Activated T-cell treated with anti-CD3 and anti-CD28 coated beads for 4 hours (primary cell): ENCODE measurements around the gene PTPRK.

Source experiments
- DNase-seq: peaks from one replicate; pipeline ENCODE4 v3.0.0-alpha.2; 2020

The PTPRK gene

DNA sequence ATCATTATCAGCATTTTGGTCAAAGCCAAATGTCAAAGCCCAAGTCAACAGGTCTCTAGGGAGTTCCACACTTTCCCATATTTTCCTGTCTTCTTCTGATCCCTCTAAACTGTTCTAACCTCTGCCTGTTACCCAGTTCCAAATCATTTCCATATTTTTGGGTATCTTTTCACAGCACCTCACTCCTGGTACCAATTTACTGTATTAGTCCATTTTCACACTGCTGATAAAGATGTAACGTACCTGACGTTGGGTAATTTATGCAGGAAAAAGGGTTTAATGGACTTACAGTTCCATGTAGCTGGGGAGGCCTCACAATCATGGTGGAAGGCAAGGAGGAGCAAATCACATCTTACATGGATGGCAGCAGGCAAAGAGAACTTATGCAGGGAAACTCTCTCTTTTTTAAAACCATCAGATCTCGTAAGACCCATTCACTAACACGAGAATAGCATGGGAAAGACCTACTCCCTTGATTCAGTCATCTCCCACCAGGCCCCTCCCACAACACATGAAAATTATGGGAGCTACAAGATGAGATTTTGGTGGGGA, 143.4 kb downstream of the PTPRK start:
- no peak for DNase-seq

DNA sequence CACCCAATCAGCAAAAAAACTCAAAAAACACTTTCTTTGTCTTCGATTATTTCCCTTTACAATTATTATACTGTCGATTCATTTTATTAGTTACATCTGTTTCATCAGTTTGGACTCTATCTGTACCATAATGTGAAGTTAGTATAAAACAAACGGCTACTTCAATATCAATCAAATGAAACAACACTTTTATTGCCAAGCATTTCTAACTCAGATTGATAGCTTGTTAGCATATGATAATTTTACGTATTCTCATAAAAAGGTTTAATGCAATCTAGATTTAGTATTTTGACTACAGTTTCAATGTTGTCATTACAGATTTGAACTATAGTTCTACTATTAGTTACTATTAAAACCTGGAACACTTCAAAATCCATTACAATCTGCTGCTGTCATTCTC, 149.3 kb downstream of the PTPRK start:
- no peak for DNase-seq

DNA sequence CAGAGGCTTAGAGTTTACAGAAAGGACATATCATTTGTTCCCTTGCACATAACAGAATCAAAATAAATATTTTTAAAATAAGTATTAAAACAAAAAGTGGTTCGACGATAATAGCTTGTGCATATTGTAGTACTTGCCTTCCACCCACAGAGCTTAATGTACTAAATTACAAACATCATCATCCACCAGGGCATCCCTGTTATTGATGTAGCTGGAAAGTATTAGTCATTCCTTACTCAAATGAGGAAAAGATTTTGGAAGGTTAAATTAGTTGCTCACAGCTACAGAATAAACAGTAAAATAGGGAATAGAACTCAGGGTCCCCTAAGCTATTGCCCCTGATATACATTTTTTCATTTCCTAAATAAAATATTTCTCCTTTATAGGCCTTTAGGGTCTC, 150.3 kb downstream of the PTPRK start:
- no peak for DNase-seq

DNA sequence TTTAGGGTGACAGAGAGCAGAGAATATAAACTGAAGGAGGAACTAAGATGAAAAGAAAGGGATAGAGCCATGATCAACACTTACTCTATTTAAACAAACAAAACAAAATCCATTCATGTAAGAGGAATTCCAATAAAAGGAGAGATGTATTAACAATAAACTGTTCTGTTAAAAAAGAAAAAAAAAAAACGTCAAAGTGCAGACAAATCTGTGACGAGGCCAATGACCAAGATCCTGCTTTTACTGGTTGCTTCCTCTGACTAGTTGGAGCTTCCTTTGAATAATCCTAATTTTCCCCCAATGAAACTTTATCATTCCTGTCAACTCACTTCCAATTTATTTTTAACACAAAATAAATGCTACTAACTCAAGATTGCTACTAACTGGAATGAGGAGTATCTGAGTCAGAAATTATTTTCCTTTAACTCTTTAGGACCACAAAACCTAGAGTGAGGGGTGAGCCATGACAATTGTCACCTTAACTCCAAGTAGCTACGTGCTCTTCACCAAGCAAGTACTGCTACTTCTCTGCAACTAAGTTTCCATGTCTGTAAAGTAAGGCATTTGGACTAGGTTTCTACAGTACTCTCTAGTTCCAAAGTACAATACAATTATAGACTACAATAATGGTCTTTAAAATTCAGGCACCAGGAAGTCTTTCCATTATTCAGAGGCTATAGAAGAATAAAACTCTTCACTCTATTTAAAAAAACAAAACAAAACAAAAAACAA, 152.0 kb downstream of the PTPRK start:
- no peak for DNase-seq

- DNase-seq = no peak
These were observed 153.0 kb downstream of the PTPRK start for GRCh38 chr6:128367437-128367836.

GRCh38 chr6:128365520-128366160, 154.8 kb downstream of the PTPRK start:
- DNase-seq = no peak

DNA sequence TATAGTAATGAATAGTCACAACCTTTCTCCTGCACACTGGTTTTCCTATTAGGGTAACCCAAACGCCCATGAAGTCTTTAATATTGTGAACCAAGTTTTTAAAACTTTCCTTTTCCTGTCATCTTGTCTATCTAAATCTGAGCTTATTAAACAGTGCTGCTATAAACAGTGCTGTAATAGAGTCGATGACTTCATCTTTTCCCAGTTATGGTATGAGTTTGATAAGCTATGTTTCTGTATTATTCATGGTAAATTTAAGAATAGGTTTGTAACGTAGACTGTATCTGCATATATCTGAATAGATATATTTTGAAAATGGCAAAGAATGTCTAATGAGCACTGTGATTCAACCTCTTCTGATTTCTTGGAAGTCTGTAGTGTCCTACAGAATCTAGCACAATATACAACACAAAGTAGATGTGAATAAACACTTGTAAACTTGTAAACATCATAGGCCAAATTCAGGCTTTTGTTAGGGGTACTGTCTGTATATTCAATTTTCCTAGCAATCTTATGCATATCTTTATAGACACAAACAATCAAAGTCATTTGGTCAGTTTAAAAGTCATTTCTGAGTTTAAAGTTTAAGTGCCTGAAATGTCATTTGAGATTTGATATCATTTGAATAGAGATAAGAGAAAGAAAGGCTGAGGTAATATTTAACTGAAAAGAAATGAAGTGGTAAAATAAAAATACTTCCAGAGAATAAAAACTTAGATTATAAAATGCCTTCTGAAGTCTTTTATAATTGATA, 155.5 kb downstream of the PTPRK start:
- DNase-seq = no peak

DNA sequence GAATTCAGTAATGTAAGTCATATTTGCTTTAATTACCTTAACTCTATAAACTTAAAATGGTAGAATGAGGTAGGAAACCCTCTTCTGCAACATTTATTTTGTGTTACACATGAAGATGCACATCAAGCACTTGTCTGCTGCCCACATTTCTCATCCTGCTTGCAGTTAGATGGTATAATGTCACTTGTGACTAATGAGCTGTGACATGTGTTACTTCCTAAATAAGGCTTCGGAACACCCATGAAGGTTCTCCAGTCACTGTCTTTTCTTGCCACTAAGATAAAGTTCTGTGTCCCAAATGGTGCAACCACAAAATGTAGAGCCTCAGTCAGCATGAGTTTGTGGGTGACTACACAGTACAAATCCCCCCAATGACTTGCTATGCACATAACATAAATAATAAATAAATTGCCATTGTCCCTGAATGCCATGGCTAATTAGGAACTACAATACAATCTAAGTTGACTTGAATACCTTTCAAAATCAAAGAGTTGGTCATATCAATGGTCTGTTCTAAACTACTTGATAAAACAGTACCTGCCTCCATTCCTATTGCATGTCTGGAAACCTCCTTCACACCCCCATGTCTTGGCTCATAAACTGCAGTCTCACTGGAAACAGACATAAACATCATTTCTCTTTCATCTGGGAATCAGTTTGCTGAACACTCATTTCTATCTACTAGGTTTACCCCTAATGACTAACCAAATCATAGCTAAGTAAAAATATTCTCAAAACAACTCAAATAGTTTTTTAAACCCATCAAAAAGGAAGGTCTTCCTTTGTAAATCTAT, 157.2 kb downstream of the PTPRK start:
- no peak for DNase-seq

GRCh38 chr6:128361378-128361777, 159.0 kb downstream of the PTPRK start:
- DNase-seq = no peak

- DNase-seq = no peak
These were observed 162.1 kb downstream of the PTPRK start for GRCh38 chr6:128358244-128358776.

DNA sequence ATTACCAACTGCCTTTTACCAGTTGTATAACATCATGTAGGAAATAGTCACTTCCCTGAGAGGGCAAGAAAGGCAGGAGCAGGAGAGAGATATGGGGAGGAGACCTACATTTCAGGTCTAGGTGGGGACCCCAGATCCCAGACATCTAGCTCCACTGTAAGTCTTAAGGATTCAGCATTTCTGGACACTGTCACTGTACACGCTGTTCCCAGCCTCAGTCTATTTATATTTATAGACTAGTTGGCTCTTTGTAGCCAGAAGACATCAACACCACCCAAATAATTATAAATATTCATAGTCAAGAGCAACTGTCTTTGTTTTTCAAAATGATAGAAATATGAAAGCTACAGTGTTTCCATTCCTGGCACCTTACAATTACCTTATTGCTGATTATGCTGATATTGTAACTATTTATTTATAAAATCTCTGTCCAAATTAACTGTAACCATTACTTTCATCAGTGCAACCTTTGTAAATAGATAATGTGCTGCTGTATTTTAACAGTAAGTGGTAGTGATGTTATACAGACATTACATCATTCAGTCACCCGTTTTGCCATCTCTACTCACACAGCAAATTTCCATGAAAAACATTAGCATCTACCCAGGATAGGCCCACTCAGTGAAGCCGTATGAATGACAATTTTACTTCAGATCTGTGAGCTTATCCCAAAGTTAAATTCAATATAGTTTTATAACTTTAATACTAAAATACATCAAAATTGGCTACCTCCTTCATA, 162.8 kb downstream of the PTPRK start:
- DNase-seq = no peak

DNA sequence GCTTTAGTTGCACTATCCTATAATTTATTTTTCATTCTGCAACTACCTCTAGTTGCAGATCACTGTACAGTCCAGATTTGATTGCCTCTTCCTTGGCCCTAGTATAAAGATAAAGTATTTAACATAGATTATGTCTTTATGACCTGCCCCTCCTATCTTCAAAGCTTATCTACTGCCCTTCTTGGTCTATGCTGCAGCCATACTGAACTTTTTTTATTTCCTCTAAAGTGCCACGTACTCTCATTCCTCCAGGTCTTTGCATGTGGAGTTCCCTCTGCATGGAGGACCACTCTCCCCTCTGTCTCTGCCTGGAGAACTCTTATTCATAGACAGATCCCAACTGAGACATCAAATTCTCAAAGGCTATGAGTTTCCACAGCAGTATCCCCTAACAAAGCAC, 168.0 kb downstream of the PTPRK start:
- DNase-seq = no peak

GRCh38 chr6:128351255-128351514, 169.2 kb downstream of the PTPRK start:
- no peak for DNase-seq

GRCh38 chr6:128350416-128351254, 169.8 kb downstream of the PTPRK start:
- no peak for DNase-seq

- no peak for DNase-seq
These were observed 173.3 kb downstream of the PTPRK start for GRCh38 chr6:128347123-128347522.

DNA sequence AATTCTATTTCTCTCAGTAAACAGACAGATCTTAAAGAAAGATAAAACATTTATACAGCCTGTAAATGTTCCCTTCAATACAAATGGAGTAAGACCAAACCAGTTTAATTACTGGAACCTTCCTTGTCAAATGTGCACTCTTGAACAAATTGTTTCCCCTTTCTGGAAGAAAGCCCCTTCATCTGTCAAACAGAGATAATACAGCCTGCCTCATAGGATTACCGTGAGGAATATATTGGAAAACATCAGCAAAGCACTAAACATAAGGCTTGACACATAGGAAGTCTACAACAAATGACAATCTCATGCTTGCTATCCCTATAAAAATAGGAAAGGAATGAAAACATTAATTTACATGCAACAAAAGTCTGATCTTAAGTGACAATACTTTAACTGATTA, 173.8 kb downstream of the PTPRK start:
- DNase-seq = no peak

- DNase-seq = no peak
These were observed 175.1 kb downstream of the PTPRK start for GRCh38 chr6:128345278-128345677.

- no peak for DNase-seq
These were observed 176.7 kb downstream of the PTPRK start for GRCh38 chr6:128343706-128344105.

- DNase-seq = no peak
These were observed 180.6 kb downstream of the PTPRK start for GRCh38 chr6:128339635-128340450.

DNA sequence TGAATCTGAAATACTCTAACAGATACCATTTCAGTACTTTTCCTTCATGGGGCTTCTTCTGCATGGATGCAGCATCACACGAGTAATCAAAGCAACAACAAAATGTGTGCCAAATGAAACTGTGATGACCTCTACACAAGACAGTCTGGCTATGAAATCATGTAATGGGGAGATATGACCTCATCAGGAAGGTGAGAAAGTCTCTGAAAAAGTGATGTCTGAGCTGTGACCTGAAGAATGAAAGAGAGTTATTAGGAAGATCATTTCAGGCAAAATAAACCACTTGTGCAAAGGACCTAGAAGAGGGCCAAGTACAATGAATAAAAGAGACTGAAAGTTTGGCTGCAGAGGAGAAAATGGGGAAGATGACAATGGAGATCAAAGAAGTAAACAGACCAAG, 182.8 kb downstream of the PTPRK start:
- no peak for DNase-seq
